ENCODE measurements around the gene LDLRAD2.

DNA sequence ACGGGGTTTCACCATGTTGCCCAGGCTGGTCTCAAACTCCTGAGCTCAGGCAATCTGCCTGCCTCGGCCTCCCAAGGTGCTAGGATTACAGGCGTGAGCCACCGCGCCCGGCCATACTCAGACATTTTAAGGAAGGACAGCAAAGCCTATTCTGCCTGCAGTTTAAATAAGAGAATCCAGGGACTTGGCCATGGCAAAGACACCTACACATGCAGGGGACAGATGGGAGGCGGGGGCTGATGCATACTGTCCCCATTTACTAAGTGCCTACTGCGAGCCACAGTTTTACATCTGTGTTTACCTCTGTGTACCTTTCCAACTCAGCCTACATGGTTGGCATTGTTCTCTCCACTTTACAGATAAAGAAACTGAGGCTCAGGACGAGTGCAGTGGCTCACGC is 25.4 kb downstream of the LDLRAD2 start:
- TF ChIP-seq, protein P1, sequence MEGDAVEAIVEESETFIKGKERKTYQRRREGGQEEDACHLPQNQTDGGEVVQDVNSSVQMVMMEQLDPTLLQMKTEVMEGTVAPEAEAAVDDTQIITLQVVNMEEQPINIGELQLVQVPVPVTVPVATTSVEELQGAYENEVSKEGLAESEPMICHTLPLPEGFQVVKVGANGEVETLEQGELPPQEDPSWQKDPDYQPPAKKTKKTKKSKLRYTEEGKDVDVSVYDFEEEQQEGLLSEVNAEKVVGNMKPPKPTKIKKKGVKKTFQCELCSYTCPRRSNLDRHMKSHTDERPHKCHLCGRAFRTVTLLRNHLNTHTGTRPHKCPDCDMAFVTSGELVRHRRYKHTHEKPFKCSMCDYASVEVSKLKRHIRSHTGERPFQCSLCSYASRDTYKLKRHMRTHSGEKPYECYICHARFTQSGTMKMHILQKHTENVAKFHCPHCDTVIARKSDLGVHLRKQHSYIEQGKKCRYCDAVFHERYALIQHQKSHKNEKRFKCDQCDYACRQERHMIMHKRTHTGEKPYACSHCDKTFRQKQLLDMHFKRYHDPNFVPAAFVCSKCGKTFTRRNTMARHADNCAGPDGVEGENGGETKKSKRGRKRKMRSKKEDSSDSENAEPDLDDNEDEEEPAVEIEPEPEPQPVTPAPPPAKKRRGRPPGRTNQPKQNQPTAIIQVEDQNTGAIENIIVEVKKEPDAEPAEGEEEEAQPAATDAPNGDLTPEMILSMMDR (IDR thresholded peaks at IDR 0.05): no peak
- no peak for TF ChIP-seq POLR2A (IDR thresholded peaks at IDR 0.05)

Data from thyroid gland (tissue), 4 donors.